K562 (cell line): ENCODE data around the gene TNFRSF19. TPM values are rescaled to one million over a fixed set of nuclear protein-coding genes. Genes with fewer than 3 reads are reported as not detected.

Source experiments
- ATAC-seq: fragments of 200-7000 bp; cut with Tn5 transposase; 3 replicates; pipeline ENCODE4 v1.9.1; 2020; ENCODE audit warnings: moderate library complexity
- BruUV-seq: library from RNA; stranded (reverse); fragments of 400-500 nt; replicated peaks from 2 replicates; lab custom pipeline; 2021; lab: Mats Ljungman, UMichigan
- CTCF ChIA-PET: fragments of 300-600 bp; formaldehyde crosslinking; extraction: SDS; loops from one replicate; lab custom pipeline; 2021; ENCODE audit warnings: low intra/inter-chr PET ratio; lab: Yijun Ruan, JAX
- POLR2A ChIA-PET: fragments of 300-600, 350-650 bp; sonication (Branson Sonifier 250); formaldehyde crosslinking; extraction: SDS; loops from one replicate; lab custom pipeline; 2021; ENCODE audit warnings: antibody characterized with exemption, inconsistent platforms; lab: Yijun Ruan, JAX
- DNase-seq, 4 experiments: peaks; one replicate each; pipeline versions ENCODE4 v3.0.0 to v3.0.0-alpha.2; 2011 to 2018; ENCODE audit warnings: low spot score in 3 of 4, mixed read lengths in 3 of 4; ENCODE audit errors: extremely low read depth in 1 of 4
- FAIRE-seq: peaks from 2 replicates; lab custom pipeline; 2011; peaks lifted over from hg19 to GRCh38; lab: Jason Lieb, UNC
- H2AFZ ChIP-seq: 2 replicates; pipeline ENCODE4 v1.6.0; 2011; ENCODE audit warnings: low read depth, low read length, control low read depth, inconsistent platforms
- H3K27ac ChIP-seq: fragments of 200-600 bp; 3 replicates; pipeline ENCODE4 v1.8.0; 2011; ENCODE audit warnings: low read depth, mild to moderate bottlenecking, control low read depth, inconsistent platforms, low read length, moderate library complexity, mixed read lengths; ENCODE audit errors: extremely low read depth
- H3K27me3 ChIP-seq, 2 experiments: fragments of 300-600 bp in 1 of 2; 2 replicates in 1 of 2; 3 replicates in 1 of 2; pipeline versions ENCODE4 v1.6.0 to v1.8.0; 2011; ENCODE audit warnings: inconsistent platforms in 2 of 2, low read length in 2 of 2, mild to moderate bottlenecking in 1 of 2, mixed read lengths in 1 of 2, moderate library complexity in 1 of 2; ENCODE audit not compliant: control insufficient read depth in 2 of 2, insufficient read depth in 2 of 2
- H3K36me3 ChIP-seq: fragments of 300-600 bp; 3 replicates; pipeline ENCODE4 v1.8.0; 2011; ENCODE audit warnings: mild to moderate bottlenecking, low read length, inconsistent platforms; ENCODE audit not compliant: control insufficient read depth, insufficient read depth
- H3K4me1 ChIP-seq, 2 experiments: fragments of 200-600 bp in 1 of 2; replicated peaks in 1 of 2; 2 replicates in 1 of 2; 3 replicates in 1 of 2; pipeline versions ENCODE4 v1.5.1 to v1.8.0; 2011; ENCODE audit warnings: inconsistent platforms in 2 of 2, low read length in 2 of 2, mild to moderate bottlenecking in 1 of 2, mixed read lengths in 1 of 2, moderate library complexity in 1 of 2; ENCODE audit not compliant: control insufficient read depth in 2 of 2, insufficient read depth in 2 of 2
- H3K4me2 ChIP-seq: 2 replicates; pipeline ENCODE4 v1.6.1; 2011; ENCODE audit warnings: low read length, control low read depth, inconsistent platforms, mixed read lengths; ENCODE audit not compliant: insufficient read depth
- H3K4me3 ChIP-seq: fragments of 200-600 bp; sonication (generic), shearing (Covaris generic); 2 replicates; pipeline ENCODE4 v1.5.1; 2016; ENCODE audit warnings: control low read depth, inconsistent platforms
- H3K79me2 ChIP-seq: fragments of 200-600 bp; 3 replicates; pipeline ENCODE4 v1.8.0; 2011; ENCODE audit warnings: low read length, inconsistent platforms; ENCODE audit not compliant: control insufficient read depth, insufficient read depth
- H3K9ac ChIP-seq, 2 experiments: 2 replicates each; pipeline versions ENCODE4 v1.6.0 to v1.6.1; 2011; ENCODE audit warnings: low read depth in 2 of 2, low read length in 2 of 2, control low read depth in 1 of 2, inconsistent platforms in 1 of 2, mild to moderate bottlenecking in 1 of 2, mixed read lengths in 1 of 2; ENCODE audit not compliant: insufficient read depth in 1 of 2
- H3K9me1 ChIP-seq: one replicate; pipeline ENCODE4 v1.6.0; 2011; ENCODE audit warnings: inconsistent platforms, mild to moderate bottlenecking, low read length, moderate library complexity; ENCODE audit not compliant: control insufficient read depth, insufficient read depth
- H3K9me3 ChIP-seq: replicated peaks from 2 replicates; pipeline ENCODE4 v1.5.1; 2011; ENCODE audit warnings: low read depth, low read length, inconsistent platforms; ENCODE audit not compliant: control insufficient read depth, insufficient read depth
- H4K20me1 ChIP-seq: replicated peaks from 2 replicates; pipeline ENCODE4 v1.6.1; 2011; ENCODE audit warnings: low read length, inconsistent platforms, mixed read lengths; ENCODE audit not compliant: control insufficient read depth, insufficient read depth
- ILF3 ChIP-seq: fragments of 450-650 bp; IDR thresholded peaks from 2 replicates; pipeline ENCODE4 v1.6.1; 2018; ENCODE audit warnings: antibody characterized with exemption, mild to moderate bottlenecking, moderate library complexity, borderline replicate concordance
- IRF2 ChIP-seq: sonication (generic); formaldehyde crosslinking; IDR thresholded peaks from 2 replicates; pipeline ENCODE4 v1.8.1; 2022; ENCODE audit warnings: mild to moderate bottlenecking, missing genetic modification reagents
- PHF8 ChIP-seq: fragments of 200-600 bp; sonication (generic); IDR thresholded peaks from 2 replicates; pipeline ENCODE4 v1.6.1; 2012; ENCODE audit warnings: mixed run types, mild to moderate bottlenecking, inconsistent platforms, low read length, moderate library complexity, borderline replicate concordance
- POLR3A ChIP-seq: IDR thresholded peaks from 2 replicates; pipeline ENCODE4 v1.6.1; 2011; ENCODE audit warnings: borderline replicate concordance, mild to moderate bottlenecking, moderate library complexity; ENCODE audit not compliant: insufficient read length, insufficient read depth; ENCODE audit errors: extremely low read depth
- ZKSCAN8 ChIP-seq: fragments of 200-800 bp; sonication (Bioruptor generic); IDR thresholded peaks from 2 replicates; pipeline ENCODE4 v1.6.1; 2016; ENCODE audit warnings: missing genetic modification characterization, missing compliant biosample characterization
- WGBS: fragments of 100-300 bp; shearing (Covaris generic); methylation state at CpG from one replicate; pipeline ENCODE4 v1.1.6; 2016; ENCODE audit warnings: low coverage, mixed read lengths; ENCODE audit not compliant: insufficient coverage; ENCODE audit errors: missing lambda C conversion rate; 5-methylcytosine and 5-hydroxymethylcytosine counted together
- in situ Hi-C: fragments of 300-500 bp; cut with MboI; formaldehyde crosslinking; loops from 4 replicates; pipeline ENCODE4 v1.15.0; 2018; ENCODE audit warnings: inconsistent platforms, mixed read lengths
- intact Hi-C: fragments of 100-400 bp; cut with micrococcal nuclease; formaldehyde crosslinking; loops from 2 replicates; pipeline ENCODE4 v1.14.2; 2022
- polyA plus RNA-seq, 8 experiments: library from polyadenylated mRNA; depleted of rRNA in 4 of 8; stranded (reverse) in 5 of 8; unstranded in 3 of 8; fragments of >200 nt; fragmentation: Nextera tagmentation in 2 of 8; fragmentation: Illumina TruSeq in 1 of 8; extraction: Ambion mirVana in 2 of 8; extraction: Trizol in 1 of 8; gene quantifications; 2 replicates each; pipeline versions ENCODE4 v1.2.1 to v1.2.3, GENCODE V29; 2011 to 2014; ENCODE audit warnings: inconsistent platforms in 1 of 8, missing spikeins in 1 of 8
- total RNA-seq, 7 experiments: library from RNA; depleted of rRNA in 6 of 7; stranded (reverse); fragments of >200 nt in 6 of 7; fragmentation: Illumina TruSeq in 2 of 7; extraction: Trizol in 2 of 7; gene quantifications; 2 replicates each; pipeline versions ENCODE4 v1.2.1 to v1.2.3, GENCODE V29; 2011 to 2021; ENCODE audit warnings: low replicate concordance in 1 of 7
- TF ChIP-seq, protein P1 (sequence below): fragments of 250-450 bp; sonication (Bioruptor Pico); IDR thresholded peaks from 2 replicates; pipeline ENCODE4 v1.4.0; 2020; ENCODE audit warnings: mild to moderate bottlenecking, moderate library complexity
- TF ChIP-seq, protein P2 (sequence below): fragments of 200-800 bp; sonication (Bioruptor generic); IDR thresholded peaks from 2 replicates; pipeline ENCODE4 v1.6.1; 2017; ENCODE audit warnings: missing genetic modification characterization, missing compliant biosample characterization

The TNFRSF19 gene
- total and polyA plus RNA-seq, 9 of the 15 experiments (the other 6 are each of a cell fraction or from before 2014, with no cell fraction given) = 0.01 to 0.07 TPM; not detected in 7

GRCh38 chr13:23571431-23571830 is 1.2 kb downstream of the TNFRSF19 start:
- ChIA-PET POLR2A (no interaction called here), CTCF (no interaction called here)
- WGBS = 0% methylated on average over 2 of the region's 2 CpGs
- Histone ChIP-seq H3K36me3 (no peaks in the 10 kb centered on the region), H3K4me3 (no peak overlapping the region), H3K4me1 (peaks cover 0 to 9% of the 10 kb centered on the region in 2 experiments; a peak in 3 of 5 replicates), H2AFZ (no peak overlapping the region), H3K79me2 (no peaks in the 10 kb centered on the region), H3K9me1 (no peaks in the 10 kb centered on the region), H3K9me3 (no peaks in the 10 kb centered on the region), H4K20me1 (no peaks in the 10 kb centered on the region), H3K9ac (no peak overlapping the region), H3K4me2 (no peak overlapping the region), H3K27ac (no peak overlapping the region), H3K27me3 (peaks cover 0 to 3% of the 10 kb centered on the region in 2 experiments; a peak in 1 of 5 replicates)
- TF ChIP-seq ILF3 = no peak
- TF ChIP-seq, protein P1, sequence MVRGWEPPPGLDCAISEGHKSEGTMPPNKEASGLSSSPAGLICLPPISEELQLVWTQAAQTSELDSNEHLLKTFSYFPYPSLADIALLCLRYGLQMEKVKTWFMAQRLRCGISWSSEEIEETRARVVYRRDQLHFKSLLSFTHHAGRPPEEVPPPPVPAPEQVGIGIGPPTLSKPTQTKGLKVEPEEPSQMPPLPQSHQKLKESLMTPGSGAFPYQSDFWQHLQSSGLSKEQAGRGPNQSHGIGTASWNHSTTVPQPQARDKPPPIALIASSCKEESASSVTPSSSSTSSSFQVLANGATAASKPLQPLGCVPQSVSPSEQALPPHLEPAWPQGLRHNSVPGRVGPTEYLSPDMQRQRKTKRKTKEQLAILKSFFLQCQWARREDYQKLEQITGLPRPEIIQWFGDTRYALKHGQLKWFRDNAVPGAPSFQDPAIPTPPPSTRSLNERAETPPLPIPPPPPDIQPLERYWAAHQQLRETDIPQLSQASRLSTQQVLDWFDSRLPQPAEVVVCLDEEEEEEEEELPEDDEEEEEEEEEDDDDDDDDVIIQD (CRISPR knock-in tag) = no peak
- no peak for TF ChIP-seq POLR3A
- TF ChIP-seq, protein P2, sequence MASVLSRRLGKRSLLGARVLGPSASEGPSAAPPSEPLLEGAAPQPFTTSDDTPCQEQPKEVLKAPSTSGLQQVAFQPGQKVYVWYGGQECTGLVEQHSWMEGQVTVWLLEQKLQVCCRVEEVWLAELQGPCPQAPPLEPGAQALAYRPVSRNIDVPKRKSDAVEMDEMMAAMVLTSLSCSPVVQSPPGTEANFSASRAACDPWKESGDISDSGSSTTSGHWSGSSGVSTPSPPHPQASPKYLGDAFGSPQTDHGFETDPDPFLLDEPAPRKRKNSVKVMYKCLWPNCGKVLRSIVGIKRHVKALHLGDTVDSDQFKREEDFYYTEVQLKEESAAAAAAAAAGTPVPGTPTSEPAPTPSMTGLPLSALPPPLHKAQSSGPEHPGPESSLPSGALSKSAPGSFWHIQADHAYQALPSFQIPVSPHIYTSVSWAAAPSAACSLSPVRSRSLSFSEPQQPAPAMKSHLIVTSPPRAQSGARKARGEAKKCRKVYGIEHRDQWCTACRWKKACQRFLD (CRISPR knock-in tag) = no peak
- TF ChIP-seq ZKSCAN8 = no peak
- no peak for TF ChIP-seq IRF2
- TF ChIP-seq PHF8 = no peak
- no TSS peak for BruUV-seq
- no peak for ATAC-seq
- in situ Hi-C loops (no loop called here), intact Hi-C loops (no loop called here)
- DNase-seq = no peak
- FAIRE-seq = no peak
